Erythroblast (primary cell): ENCODE data around the gene INCENP.
A peak's percentile ranks its signal among the peaks of the same experiment; 100 is the strongest.

Experiments
- DNase-seq, 2 experiments: peaks; one replicate each; lab custom pipeline; 2025; lab: John Stamatoyannopoulos, UW
- GATA1 ChIP-seq: IDR thresholded peaks from 2 replicates; pipeline ENCODE4 v1.6.1; 2011; ENCODE audit warnings: low read depth, mild to moderate bottlenecking, control low read depth, low read length, moderate library complexity
- POLR2A ChIP-seq: IDR thresholded peaks from 2 replicates; pipeline ENCODE4 v1.6.1; 2011; ENCODE audit warnings: mild to moderate bottlenecking, low read length

The INCENP gene

GRCh38 chr11:62129590-62130282 lies 5.9 kb downstream of the INCENP start:
- no peak for DNase-seq
- TF ChIP-seq GATA1, result no peak
- TF ChIP-seq POLR2A, result no peak

- TF ChIP-seq GATA1 (no peak), POLR2A (no peak)
- DNase-seq, result no peak
Measured at GRCh38 chr11:62130283-62131169, 6.7 kb downstream of the INCENP start.

DNA sequence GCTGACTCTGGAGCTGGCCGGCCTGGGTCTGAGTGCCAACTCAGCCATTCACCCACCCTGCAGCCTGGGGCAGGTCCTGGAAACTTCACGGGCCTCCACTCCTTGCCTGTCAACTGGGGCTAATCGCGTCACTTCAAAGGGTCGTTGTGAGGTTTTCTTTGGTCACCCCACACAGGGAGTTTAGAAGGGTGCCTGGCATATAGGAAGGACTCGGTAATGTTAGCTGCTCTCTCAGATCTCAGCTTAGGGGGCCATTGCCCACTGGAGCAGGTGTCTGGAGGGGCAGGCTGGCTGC lies 7.3 kb downstream of the INCENP start:
- DNase-seq, result no peak
- TF ChIP-seq GATA1 (no peak), POLR2A (no peak)

DNA sequence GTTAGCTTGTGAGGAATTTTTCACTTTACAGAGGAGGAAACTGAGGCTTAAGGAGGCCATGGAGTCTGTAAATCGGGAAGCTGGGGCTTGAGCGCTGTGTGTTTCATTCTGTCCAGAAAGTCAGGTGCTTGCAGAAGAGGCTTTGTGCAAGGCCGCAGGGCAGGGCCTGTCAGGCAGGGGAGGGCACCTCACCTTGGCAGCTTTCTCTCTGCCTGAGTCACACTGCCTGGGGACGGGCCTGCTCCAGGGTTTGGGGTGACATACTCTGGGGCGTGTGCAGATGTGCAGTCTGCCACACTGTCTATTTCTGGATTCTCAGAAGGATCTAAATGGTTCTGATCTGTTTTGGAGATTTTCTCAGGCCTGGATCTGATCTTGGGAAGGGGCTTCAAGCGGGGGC lies 8.4 kb downstream of the INCENP start:
- no peak for DNase-seq
- TF ChIP-seq POLR2A (no peak), GATA1 (no peak)

DNA sequence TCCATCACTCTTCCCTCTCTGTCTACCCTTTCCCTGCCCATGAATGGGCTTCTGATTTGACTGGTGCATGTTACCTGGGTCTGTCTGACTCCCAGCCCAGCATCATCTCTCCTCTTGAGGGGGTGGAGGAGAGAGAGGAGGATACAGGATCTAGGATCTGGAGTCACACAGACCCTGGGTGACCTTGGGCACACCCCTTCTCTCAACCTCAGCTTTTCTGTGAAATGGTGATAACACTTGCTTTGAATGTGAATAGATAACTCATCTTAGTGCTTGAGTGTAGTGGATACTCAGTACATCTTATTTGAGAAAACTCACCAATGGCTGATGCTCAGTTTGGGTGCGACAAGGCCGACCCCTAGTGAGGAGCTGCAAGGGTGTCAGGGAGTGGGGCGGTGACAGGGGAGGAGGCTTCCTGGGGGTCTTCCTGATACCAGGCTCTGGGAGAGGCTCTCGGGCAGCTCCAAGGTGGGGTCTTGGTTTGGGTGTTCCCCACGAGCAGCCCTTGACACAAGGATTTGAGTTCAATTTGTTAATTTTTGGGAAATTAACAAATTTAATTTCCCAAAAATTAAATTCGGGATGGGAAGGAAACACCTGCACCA lies 9.0 kb downstream of the INCENP start:
- no peak for TF ChIP-seq POLR2A
- no peak for TF ChIP-seq GATA1
- DNase-seq, result peak; percentile 25 to 56

DNA sequence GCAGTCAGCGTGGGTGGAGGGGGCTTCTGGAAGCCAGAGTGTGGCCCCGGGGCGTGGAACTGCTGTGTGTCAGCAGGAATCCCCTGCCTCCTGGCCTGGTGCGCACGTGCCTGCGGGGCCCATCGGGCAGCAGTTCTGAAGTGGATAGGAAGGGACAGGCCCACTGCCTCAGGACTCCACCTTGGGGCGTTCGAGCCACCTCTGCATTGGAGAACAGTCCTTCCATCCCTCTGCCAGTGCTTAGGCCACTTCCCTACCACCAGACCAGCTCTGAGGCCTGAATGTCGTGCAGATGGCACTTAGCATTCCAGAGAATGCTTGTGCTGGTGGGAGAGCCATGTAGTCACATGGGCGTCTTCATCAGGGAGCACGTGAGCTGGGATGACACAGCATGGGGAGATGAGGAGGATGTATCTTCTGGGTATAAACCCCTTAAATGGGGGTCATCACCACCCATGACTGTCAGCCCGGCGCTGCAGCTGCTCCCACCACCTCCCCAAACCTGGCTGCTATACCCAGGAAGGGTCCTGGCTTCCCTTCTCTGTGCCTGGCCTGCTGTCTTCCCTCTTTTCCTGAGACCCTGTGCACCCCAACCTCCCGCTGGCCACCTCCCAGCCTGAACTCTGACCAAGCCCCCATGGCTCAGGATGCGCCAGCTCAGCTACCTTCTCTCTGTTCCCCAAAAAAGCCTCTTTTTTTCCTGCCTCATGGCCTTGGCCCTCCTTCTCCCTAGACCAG lies 9.7 kb downstream of the INCENP start:
- no peak for TF ChIP-seq POLR2A
- DNase-seq, result no peak

DNA sequence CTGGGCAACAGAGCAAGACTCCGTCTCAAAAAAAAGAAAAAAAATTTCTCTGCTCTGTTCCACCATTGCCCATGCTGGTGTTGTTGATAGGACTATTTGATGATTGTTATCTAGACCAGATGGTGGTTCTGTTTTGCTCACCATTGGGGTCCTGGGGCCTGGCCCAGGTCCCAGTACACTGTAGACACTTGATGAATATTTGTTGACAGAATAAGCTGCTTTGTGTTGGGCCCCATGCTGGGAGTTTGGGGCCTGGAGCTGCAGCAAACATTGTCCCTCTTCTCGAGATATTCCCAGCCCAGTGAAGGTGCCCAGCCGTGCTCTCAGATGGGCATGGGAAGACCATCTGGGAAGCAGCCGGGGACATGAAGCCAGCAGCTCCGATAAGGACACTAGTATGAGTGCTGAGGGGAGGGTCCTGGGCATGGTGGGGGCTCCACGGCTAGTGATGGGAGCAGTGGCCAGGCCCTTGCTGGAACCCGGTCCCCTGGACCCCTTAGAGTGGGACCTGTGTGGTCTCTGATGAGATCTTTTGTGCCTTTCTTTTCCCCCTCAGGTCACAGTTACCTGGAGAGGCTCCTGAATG lies 13.6 kb downstream of the INCENP start:
- TF ChIP-seq POLR2A (no peak), GATA1 (no peak)
- DNase-seq, result peak in 1 of 2 experiments; percentile 45

DNA sequence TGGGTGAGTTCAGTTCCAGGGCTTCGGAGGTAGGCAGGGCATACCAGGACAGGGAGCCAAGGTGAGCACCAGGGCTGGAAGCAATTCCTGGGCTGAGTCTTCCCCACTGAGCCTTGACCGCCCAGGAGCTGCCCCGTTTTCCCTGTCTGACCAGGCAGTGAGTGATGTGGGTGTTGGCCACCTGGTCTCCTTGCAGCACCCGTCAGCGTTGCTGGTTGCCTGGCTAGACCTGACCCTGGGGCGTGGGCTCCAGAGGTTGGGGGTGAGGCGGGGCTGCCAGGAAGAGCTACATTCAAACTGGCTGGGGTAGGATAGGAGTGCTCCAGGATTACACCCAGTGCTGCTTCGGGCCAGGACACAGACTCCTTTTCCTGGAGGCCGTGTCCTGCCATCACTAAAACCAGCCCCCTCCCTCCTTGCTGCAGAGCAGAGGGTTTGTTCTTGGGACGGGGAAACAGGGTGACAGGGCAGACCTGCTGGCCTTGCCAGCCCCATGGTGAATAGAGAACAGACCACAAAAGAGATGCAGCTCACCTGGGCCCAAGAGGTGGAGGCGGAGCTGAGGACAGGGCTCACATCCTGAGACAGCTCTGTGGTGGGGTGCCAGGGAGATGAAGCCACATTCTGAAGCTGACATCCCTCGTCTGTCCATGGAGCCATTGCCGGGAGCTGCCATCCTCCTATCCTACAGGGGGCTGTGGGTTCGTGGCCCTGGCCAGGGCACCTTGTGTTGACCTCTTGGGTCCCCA lies 14.2 kb downstream of the INCENP start:
- TF ChIP-seq GATA1 (no peak), POLR2A (no peak)
- no peak for DNase-seq

GRCh38 chr11:62138630-62139425 lies 15.0 kb downstream of the INCENP start:
- TF ChIP-seq POLR2A (no peak), GATA1 (no peak)
- no peak for DNase-seq

GRCh38 chr11:62139526-62140303 lies 15.9 kb downstream of the INCENP start:
- no peak for TF ChIP-seq POLR2A
- TF ChIP-seq GATA1, result no peak
- no peak for DNase-seq

DNA sequence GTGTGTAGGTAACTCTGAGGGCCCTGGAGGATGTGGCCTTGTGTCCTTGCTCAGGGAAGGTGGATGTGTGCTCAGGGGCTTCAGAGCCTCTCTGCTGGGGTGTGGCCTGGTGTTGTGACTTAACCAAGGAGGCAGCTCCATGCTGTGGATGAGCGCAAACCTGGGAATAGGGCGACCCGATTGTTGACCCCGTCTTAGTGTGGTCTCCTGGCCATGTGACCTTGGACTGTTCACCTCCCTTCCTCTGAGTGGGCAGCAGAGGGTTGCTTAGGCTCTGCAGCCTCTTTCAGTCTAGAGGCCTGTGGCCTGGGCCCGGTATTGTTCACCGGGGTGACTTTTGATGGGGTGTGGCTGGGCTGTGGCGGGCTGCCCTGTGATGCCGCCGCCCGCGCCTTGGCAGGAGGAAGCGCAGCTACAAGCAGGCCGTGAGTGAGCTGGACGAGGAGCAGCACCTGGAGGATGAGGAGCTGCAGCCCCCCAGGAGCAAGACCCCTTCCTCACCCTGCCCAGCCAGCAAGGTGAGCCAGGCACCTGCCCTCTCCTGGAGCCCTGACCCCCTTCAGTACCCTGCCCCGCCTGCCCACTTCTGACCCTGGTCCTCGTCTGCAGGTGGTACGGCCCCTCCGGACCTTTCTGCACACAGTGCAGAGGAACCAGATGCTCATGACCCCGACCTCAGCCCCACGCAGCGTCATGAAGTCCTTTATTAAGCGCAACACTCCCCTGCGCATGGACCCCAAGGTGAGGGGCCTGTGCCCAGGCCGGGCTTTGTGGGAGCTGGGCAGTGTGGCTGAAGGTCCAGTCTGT lies 16.7 kb downstream of the INCENP start:
- TF ChIP-seq POLR2A (no peak), GATA1 (no peak)
- no peak for DNase-seq
